Vagina (tissue), 2 donors: Measurements from ENCODE around the gene ADCY5. TPM values are rescaled to one million over a fixed set of nuclear protein-coding genes. Genes with fewer than 3 reads are reported as not detected.

Source experiments
- DNase-seq, 2 donors: peaks; one replicate each; pipeline ENCODE4 v3.0.0-alpha.2; 2017; ENCODE audit errors: extremely low spot score in 2 of 2
- H3K27ac ChIP-seq: fragments of 200-600 bp; sonication (generic); one replicate; pipeline ENCODE4 v1.5.1; 2019
- H3K27me3 ChIP-seq: fragments of 200-600 bp; sonication (generic); one replicate; pipeline ENCODE4 v1.5.1; 2019
- H3K36me3 ChIP-seq, 2 donors: fragments of 200-600 bp; sonication (generic); one replicate each; pipeline ENCODE4 v1.5.1; 2017 to 2019
- H3K4me1 ChIP-seq: fragments of 200-600 bp; sonication (generic); one replicate; pipeline ENCODE4 v1.5.1; 2019
- H3K4me3 ChIP-seq, 2 donors: fragments of 200-600 bp; sonication (generic); 1 replicate in 1 of 2; 2 replicates in 1 of 2; pipeline ENCODE4 v1.5.1; 2016 to 2019
- H3K9me3 ChIP-seq: fragments of 200-600 bp; sonication (generic); one replicate; pipeline ENCODE4 v1.5.1; 2019
- POLR2A ChIP-seq, 2 donors: fragments of 450-650 bp; IDR thresholded peaks; one replicate each; pipeline ENCODE4 v1.6.1; 2017; ENCODE audit warnings: antibody characterized with exemption in 2 of 2, mild to moderate bottlenecking in 2 of 2, moderate library complexity in 2 of 2
- POLR2AphosphoS5 ChIP-seq, 2 donors: sonication (generic); formaldehyde crosslinking; IDR thresholded peaks; one replicate each; pipeline ENCODE4 v1.9.0; 2017; ENCODE audit warnings: antibody characterized with exemption in 2 of 2, mild to moderate bottlenecking in 2 of 2, low read depth in 1 of 2; ENCODE audit not compliant: insufficient read depth in 1 of 2
- intact Hi-C: fragments of 100-400 bp; cut with DNase I; formaldehyde crosslinking; loops from one replicate; pipeline ENCODE4 v1.15.1; 2023
- total RNA-seq: library from RNA; depleted of rRNA; stranded (reverse); fragments of >200 nt; gene quantifications from one replicate; pipeline ENCODE4 v1.2.3, GENCODE V29; 2016
- TF ChIP-seq, protein P1 (sequence below), 3 experiments: fragments of 450-650 bp in 2 of 3; fragments of 200-600 bp in 1 of 3; sonication (generic) in 1 of 3; IDR thresholded peaks; one replicate each; pipeline ENCODE4 v1.5.1; 2017 to 2019; ENCODE audit warnings: antibody characterized with exemption in 3 of 3, mild to moderate bottlenecking in 2 of 3, moderate library complexity in 2 of 3

Gene ADCY5
- total RNA-seq, 1 donor from 2014 or later = 16.7 TPM

DNA sequence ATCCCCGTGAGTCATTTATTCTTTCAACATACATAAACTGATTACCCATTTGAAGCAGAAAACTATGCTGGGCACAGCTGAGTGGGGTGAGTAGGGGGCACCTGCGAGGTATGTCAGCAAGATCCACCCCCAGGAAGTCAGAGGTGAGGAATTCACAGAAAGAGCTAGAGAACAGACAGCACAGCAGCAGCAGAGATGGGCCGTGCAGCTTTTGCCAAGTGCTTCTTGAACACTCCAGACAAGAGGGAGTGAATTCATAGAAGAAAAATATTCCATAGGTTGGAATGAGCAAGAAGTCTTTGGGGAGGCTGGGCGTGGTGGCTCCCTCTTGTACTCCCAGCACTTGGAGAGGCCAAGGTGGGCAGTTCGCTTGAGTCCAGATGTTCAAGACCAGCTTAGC is 9.4 kb upstream of the ADCY5 start:
- Histone ChIP-seq H3K27me3 (no peaks in the 10 kb centered on the region), H3K9me3 (no peaks in the 10 kb centered on the region), H3K36me3 (no peaks in the 10 kb centered on the region), H3K4me1 (no peaks in the 10 kb centered on the region), H3K27ac (no peak overlapping the region), H3K4me3 (no peak overlapping the region)
- TF ChIP-seq POLR2A (IDR thresholded peaks at IDR 0.05) (no peak), POLR2AphosphoS5 (IDR thresholded peaks at IDR 0.05; ENCODE audit: insufficient read depth in 1 of 2, low read depth in 1 of 2) (no peak)
- TF ChIP-seq, protein P1, sequence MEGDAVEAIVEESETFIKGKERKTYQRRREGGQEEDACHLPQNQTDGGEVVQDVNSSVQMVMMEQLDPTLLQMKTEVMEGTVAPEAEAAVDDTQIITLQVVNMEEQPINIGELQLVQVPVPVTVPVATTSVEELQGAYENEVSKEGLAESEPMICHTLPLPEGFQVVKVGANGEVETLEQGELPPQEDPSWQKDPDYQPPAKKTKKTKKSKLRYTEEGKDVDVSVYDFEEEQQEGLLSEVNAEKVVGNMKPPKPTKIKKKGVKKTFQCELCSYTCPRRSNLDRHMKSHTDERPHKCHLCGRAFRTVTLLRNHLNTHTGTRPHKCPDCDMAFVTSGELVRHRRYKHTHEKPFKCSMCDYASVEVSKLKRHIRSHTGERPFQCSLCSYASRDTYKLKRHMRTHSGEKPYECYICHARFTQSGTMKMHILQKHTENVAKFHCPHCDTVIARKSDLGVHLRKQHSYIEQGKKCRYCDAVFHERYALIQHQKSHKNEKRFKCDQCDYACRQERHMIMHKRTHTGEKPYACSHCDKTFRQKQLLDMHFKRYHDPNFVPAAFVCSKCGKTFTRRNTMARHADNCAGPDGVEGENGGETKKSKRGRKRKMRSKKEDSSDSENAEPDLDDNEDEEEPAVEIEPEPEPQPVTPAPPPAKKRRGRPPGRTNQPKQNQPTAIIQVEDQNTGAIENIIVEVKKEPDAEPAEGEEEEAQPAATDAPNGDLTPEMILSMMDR (IDR thresholded peaks at IDR 0.05) = no peak
- intact Hi-C loops = no loop called here
- no peak for DNase-seq

- no peaks in the 10 kb centered on the region for H3K27me3 ChIP-seq
- H3K27ac ChIP-seq = no peak overlapping the region
- TF ChIP-seq POLR2AphosphoS5 (IDR thresholded peaks at IDR 0.05; ENCODE audit: insufficient read depth in 1 of 2, low read depth in 1 of 2) (no peak), POLR2A (IDR thresholded peaks at IDR 0.05) (no peak)
- TF ChIP-seq, protein P1 (IDR thresholded peaks at IDR 0.05) = no peak
- H3K9me3 ChIP-seq = no peaks in the 10 kb centered on the region
- H3K4me3 ChIP-seq = no peak overlapping the region
- no peaks in the 10 kb centered on the region for H3K36me3 ChIP-seq
- intact Hi-C loops = no loop called here
- H3K4me1 ChIP-seq = no peaks in the 10 kb centered on the region
- no peak for DNase-seq
These were observed 9.0 kb upstream of the ADCY5 start for GRCh38 chr3:123457841-123458240.

GRCh38 chr3:123453675-123454074 is 4.8 kb upstream of the ADCY5 start:
- Histone ChIP-seq H3K4me1 (peaks cover 17% of the 10 kb centered on the region), H3K27me3 (no peaks in the 10 kb centered on the region), H3K36me3 (no peaks in the 10 kb centered on the region), H3K27ac (no peak overlapping the region), H3K9me3 (no peaks in the 10 kb centered on the region), H3K4me3 (no peak overlapping the region)
- intact Hi-C loops = no loop called here
- DNase-seq = no peak
- TF ChIP-seq POLR2AphosphoS5 (IDR thresholded peaks at IDR 0.05; ENCODE audit: insufficient read depth in 1 of 2, low read depth in 1 of 2) = no peak

- Histone ChIP-seq H3K27me3 (no peaks in the 10 kb centered on the region), H3K27ac (no peak overlapping the region), H3K4me3 (no peak overlapping the region), H3K36me3 (no peaks in the 10 kb centered on the region), H3K9me3 (no peaks in the 10 kb centered on the region), H3K4me1 (peaks cover 23% of the 10 kb centered on the region)
- intact Hi-C loops = no loop called here
- DNase-seq = no peak
- TF ChIP-seq POLR2A (IDR thresholded peaks at IDR 0.05) (no peak), POLR2AphosphoS5 (IDR thresholded peaks at IDR 0.05; ENCODE audit: insufficient read depth in 1 of 2, low read depth in 1 of 2) (no peak)
- TF ChIP-seq, protein P1 (IDR thresholded peaks at IDR 0.05) = no peak
These were observed 2.3 kb upstream of the ADCY5 start for GRCh38 chr3:123451186-123451585.

GRCh38 chr3:123449997-123450604 is 1.2 kb upstream of the ADCY5 start:
- no peaks in the 10 kb centered on the region for H3K9me3 ChIP-seq
- no peaks in the 10 kb centered on the region for H3K36me3 ChIP-seq
- peak overlapping the region; percentile 58 to 77 for H3K4me3 ChIP-seq
- H3K27ac ChIP-seq = peak overlapping the region; percentile 82
- H3K4me1 ChIP-seq = peaks cover 23% of the 10 kb centered on the region
- no peaks in the 10 kb centered on the region for H3K27me3 ChIP-seq
- TF ChIP-seq POLR2AphosphoS5 (IDR thresholded peaks at IDR 0.05; ENCODE audit: insufficient read depth in 1 of 2, low read depth in 1 of 2) (peak in 1 of 2 donors; percentile 55), POLR2A (IDR thresholded peaks at IDR 0.05) (no peak)
- TF ChIP-seq, protein P1 (IDR thresholded peaks at IDR 0.05) = no peak
- DNase-seq = no peak
- intact Hi-C loops = loop anchor here (2.0 kb wide), 1 partner anchor 119 kb away; no protein-coding TSS in a partner anchor
